Activated naive CD4-positive, alpha-beta T cell treated with anti-CD3 and anti-CD28 coated beads, Interleukin-2, amount 10 ng/mL, durations not matched to agents 5 hours and 36 hours (primary cell): Measurements from ENCODE around the gene PTPRS. TPM values are rescaled to one million over a fixed set of nuclear protein-coding genes. Genes with fewer than 3 reads are reported as not detected.

Experiments
- total RNA-seq, 2 experiments: library from RNA; stranded (reverse); gene quantifications; one replicate each; pipeline ENCODE4 v1.2.3, GENCODE V29; 2021

PTPRS gene
- under 1 TPM in 1 of 2 experiments, not detected in 1; 0.05 TPM for total RNA-seq

DNA sequence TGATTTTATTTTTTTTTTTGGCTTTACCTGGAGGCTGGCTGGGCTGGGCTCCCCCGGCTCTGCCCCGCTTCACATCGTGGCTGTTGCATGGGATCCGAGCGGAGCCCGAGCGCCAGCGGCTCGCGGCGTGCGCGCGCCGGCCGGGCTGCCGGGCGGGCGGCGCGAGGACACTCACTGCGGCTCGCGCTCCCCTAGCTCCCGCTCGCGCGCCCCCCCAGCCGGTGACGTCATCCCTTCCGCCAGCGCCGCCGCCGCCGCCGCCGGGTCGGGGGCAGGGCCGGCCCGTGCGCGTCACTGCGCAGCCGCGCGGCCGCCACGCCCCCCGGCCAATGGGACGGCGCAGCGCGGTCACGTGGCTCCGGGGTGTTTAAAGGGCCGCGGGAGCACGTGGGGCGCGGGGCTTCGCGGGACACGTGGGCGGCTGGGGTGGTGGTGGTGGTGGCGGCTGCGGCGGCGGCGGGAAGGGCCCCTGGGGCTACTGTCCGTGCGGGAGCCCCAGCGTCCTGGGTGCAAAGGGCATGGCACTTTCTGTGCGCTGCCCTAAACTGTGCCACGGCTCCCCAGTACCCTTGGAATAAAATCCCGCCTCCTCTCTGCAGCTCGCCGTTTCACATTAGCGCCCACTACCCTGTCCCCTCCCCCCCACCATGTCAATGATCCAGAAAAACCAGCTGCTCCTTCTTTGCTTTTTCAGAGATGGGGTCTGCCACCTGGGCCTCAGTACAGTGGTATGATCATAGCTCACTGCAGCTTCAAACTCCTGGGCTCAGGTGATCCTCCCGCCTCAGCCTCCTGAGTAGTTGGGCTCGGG, at the start of gene PTPRS:
PTPRS (minus strand) TSS at position 176 of the 811 bp plus-strand sequence. CDS start 54,672 bp downstream, outside the sequence.

Other genes with a start within 250 kb of the PTPRS start
- gene ZNRF4, start 114.6 kb upstream of the PTPRS start, total RNA-seq = not detected
- under 1 TPM; 0.36 to 0.55 TPM for gene TINCR, start 227.1 kb upstream of the PTPRS start, total RNA-seq